Measurements from ENCODE around the gene SLC35E3. TPM values are rescaled to one million over a fixed set of nuclear protein-coding genes. Genes with fewer than 3 reads are reported as not detected.

SLC35E3 gene
- total RNA-seq, 4 donors from 2014 or later = 1.7 to 4.9 (median 3.1) TPM

DNA sequence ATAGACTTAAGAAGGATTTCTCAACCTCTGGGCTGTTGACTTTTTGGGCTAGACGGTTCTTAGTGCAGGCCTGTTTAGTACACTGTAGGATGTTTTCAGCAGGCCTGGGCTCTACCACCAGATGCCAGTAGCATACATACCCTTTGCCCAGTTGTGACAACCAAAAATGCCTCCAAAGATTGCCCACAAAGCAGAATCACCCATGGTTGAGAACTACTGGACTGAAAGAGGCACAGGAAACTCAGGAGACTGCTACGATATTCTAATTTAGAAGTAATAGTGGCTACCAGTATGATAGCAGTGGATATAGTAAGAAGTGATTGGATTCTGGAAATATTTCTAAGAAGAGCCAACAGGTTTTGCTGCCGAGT lies 15.5 kb downstream of the SLC35E3 start:
- Histone ChIP-seq H3K4me1 (no peaks in the 10 kb centered on the region), H3K36me3 (peaks cover 5 to 86% (median 53%) of the 10 kb centered on the region in 4 donors), H3K27me3 (no peaks in the 10 kb centered on the region), H3K9me3 (no peaks in the 10 kb centered on the region), H3K27ac (replicated peaks in 1 of 4) (no peak overlapping the region), H3K4me3 (no peak overlapping the region)
- intact Hi-C loops (cut with DNase I) = no loop called here
- no peak for DNase-seq (ENCODE audit: extremely low spot score)
- TF ChIP-seq POLR2AphosphoS5 (IDR thresholded peaks at IDR 0.05) = no peak
- TF ChIP-seq POLR2A (IDR thresholded peaks at IDR 0.05; ENCODE audit: low read depth) = no peak
- TF ChIP-seq, protein P1, sequence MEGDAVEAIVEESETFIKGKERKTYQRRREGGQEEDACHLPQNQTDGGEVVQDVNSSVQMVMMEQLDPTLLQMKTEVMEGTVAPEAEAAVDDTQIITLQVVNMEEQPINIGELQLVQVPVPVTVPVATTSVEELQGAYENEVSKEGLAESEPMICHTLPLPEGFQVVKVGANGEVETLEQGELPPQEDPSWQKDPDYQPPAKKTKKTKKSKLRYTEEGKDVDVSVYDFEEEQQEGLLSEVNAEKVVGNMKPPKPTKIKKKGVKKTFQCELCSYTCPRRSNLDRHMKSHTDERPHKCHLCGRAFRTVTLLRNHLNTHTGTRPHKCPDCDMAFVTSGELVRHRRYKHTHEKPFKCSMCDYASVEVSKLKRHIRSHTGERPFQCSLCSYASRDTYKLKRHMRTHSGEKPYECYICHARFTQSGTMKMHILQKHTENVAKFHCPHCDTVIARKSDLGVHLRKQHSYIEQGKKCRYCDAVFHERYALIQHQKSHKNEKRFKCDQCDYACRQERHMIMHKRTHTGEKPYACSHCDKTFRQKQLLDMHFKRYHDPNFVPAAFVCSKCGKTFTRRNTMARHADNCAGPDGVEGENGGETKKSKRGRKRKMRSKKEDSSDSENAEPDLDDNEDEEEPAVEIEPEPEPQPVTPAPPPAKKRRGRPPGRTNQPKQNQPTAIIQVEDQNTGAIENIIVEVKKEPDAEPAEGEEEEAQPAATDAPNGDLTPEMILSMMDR (IDR thresholded peaks at IDR 0.05) = no peak
- no peak for TF ChIP-seq EP300 (IDR thresholded peaks at IDR 0.05)
- WGBS = 96% methylated on average over 3 of the region's 3 CpGs

DNA sequence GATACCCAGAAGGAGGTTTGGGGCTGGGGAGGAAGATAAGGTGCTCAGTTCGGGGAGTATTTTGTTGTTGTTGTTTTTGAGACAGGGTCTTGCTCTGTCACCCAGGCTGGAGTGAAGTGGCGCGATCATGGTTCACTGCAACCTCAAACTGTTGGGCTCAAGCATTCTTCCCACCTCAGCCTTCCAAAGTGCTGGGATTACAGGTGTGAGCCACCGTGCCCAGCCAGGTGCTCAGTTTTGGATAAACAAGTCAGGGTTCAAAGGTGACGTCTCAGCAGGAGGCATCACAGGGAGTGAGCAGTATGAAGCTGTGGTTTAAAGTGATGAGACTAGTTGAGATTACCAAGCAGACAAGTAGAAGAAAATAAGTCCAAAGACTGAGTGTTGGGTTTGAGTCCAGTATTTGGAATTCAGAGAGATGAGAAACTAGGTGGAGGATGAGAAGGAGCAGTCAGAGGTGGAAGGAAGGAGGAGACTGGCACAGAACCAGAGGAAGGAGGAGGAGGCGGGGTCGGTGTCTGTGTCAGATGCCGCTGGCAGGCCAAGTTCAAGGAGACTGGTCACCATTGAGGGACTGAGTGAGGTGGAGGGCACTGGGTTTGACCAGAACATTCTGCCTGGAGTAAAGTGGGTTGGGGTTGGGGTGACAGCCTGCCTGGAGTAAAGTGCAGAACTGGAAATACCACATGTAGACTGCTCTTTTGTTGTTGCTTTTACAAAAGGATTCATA lies 16.1 kb downstream of the SLC35E3 start:
- intact Hi-C loops (cut with DNase I) = no loop called here
- H3K27ac ChIP-seq (replicated peaks in 1 of 4) = no peak overlapping the region
- peaks cover 9 to 86% (median 57%) of the 10 kb centered on the region in 4 donors for H3K36me3 ChIP-seq
- TF ChIP-seq, protein P1 (IDR thresholded peaks at IDR 0.05) = no peak
- TF ChIP-seq POLR2A (IDR thresholded peaks at IDR 0.05; ENCODE audit: low read depth) = no peak
- no peak for TF ChIP-seq EP300 (IDR thresholded peaks at IDR 0.05)
- TF ChIP-seq POLR2AphosphoS5 (IDR thresholded peaks at IDR 0.05) = no peak
- DNase-seq (ENCODE audit: extremely low spot score) = no peak
- WGBS = 87% methylated on average over 8 of the region's 8 CpGs
- no peaks in the 10 kb centered on the region for H3K4me1 ChIP-seq
- no peak overlapping the region for H3K4me3 ChIP-seq
- no peaks in the 10 kb centered on the region for H3K9me3 ChIP-seq
- H3K27me3 ChIP-seq = no peaks in the 10 kb centered on the region

DNA sequence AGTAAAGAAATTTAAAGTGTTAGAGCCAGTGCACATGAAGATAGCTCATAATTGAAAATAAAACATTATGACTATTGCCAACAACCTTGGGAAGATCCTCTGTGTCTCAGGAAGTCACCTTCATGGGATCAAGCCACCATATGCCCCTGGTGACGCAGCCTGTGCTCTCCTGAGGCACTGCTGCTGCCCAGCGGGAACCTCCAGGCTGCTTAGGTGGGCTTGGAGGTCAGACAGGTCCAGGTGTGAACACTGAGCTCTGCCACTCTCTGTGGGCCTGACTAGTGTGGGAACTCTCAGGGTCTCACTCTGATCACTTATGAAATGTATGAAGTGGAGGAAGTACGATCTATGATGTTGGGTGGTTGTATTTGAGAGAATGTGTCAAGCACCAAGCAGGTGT lies 16.7 kb downstream of the SLC35E3 start:
- no peak for TF ChIP-seq POLR2A (IDR thresholded peaks at IDR 0.05; ENCODE audit: low read depth)
- no peak for TF ChIP-seq EP300 (IDR thresholded peaks at IDR 0.05)
- no peak for TF ChIP-seq POLR2AphosphoS5 (IDR thresholded peaks at IDR 0.05)
- TF ChIP-seq, protein P1 (IDR thresholded peaks at IDR 0.05) = no peak
- intact Hi-C loops (cut with DNase I) = no loop called here
- Histone ChIP-seq H3K4me3 (no peak overlapping the region), H3K9me3 (no peaks in the 10 kb centered on the region), H3K27ac (replicated peaks in 1 of 4) (no peak overlapping the region), H3K36me3 (peaks cover 9 to 87% (median 57%) of the 10 kb centered on the region in 4 donors), H3K4me1 (no peaks in the 10 kb centered on the region), H3K27me3 (no peaks in the 10 kb centered on the region)
- DNase-seq (ENCODE audit: extremely low spot score) = no peak
- 85% methylated on average over 3 of the region's 3 CpGs for WGBS

DNA sequence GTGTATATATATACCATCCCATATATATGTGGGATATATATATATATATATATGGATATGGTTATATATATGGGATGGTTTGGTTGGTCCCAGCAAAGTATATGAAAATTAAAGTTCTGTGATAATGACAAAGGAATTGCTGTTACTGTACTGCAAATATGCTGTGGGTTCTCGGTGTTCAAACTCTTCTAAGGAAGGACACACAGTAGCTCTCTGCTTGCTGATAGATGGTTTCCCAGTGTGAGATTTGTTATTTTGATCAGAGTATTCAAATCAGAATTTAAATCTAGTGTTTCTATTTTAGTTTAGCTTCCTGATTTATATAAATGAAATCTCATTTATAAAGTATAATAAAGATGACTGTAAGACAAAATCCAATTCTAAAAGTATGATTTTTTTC lies 19.7 kb downstream of the SLC35E3 start:
- intact Hi-C loops (cut with DNase I) = no loop called here
- Histone ChIP-seq H3K9me3 (no peaks in the 10 kb centered on the region), H3K27ac (replicated peaks in 1 of 4) (no peak overlapping the region), H3K27me3 (no peaks in the 10 kb centered on the region), H3K4me3 (no peak overlapping the region), H3K4me1 (no peaks in the 10 kb centered on the region), H3K36me3 (peaks cover 9 to 64% (median 48%) of the 10 kb centered on the region in 4 donors)
- TF ChIP-seq, protein P1 (IDR thresholded peaks at IDR 0.05) = no peak
- no peak for TF ChIP-seq EP300 (IDR thresholded peaks at IDR 0.05)
- DNase-seq (ENCODE audit: extremely low spot score) = no peak
- 100% methylated on average over 1 of the region's 1 CpG for WGBS

DNA sequence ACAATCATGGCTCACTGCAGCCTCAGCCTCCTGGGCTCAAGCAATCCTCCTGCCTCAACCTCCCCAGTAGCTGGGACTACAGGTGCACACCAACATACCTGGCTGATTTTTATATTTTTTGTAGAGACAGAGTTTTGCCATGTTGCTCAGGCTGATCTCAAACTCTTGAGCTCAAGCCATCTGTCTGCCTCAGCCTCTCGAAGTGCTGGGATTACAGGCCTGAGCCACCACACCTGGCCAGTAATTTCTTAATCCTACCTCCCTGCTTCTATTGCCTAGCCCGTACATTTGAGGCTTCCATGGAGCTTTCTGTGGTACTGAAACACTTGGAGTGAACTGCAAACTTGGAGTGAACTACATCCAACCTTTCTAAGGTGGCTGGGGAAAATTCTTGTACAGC lies 20.7 kb downstream of the SLC35E3 start:
- no peaks in the 10 kb centered on the region for H3K9me3 ChIP-seq
- H3K36me3 ChIP-seq = peaks cover 9 to 55% (median 40%) of the 10 kb centered on the region in 4 donors
- no peaks in the 10 kb centered on the region for H3K4me1 ChIP-seq
- H3K27ac ChIP-seq (replicated peaks in 1 of 4) = no peak overlapping the region
- no peak for DNase-seq (ENCODE audit: extremely low spot score)
- no peak overlapping the region for H3K4me3 ChIP-seq
- 79% methylated on average over 2 of the region's 2 CpGs for WGBS
- TF ChIP-seq EP300 (IDR thresholded peaks at IDR 0.05) (no peak), POLR2AphosphoS5 (IDR thresholded peaks at IDR 0.05) (no peak), POLR2A (IDR thresholded peaks at IDR 0.05; ENCODE audit: low read depth) (no peak)
- TF ChIP-seq, protein P1 (IDR thresholded peaks at IDR 0.05) = no peak
- no peaks in the 10 kb centered on the region for H3K27me3 ChIP-seq
- intact Hi-C loops (cut with DNase I) = no loop called here

Measured in esophagus muscularis mucosa (tissue), 4 donors.